GM21381 (cell line): Measurements from ENCODE around the gene NPR1.
"Not testable (repeated sequence)": the region's sequence is repeated elsewhere in the genome, so short reads cannot be mapped to it uniquely, and the experiment has no call there.

Experiments used
- ATAC-seq: cut with Tn5 transposase; IDR thresholded peaks from one replicate; pipeline ENCODE4 v1.9.1; 2021; ENCODE audit warnings: mild to moderate bottlenecking, moderate library complexity; ENCODE audit not compliant: unreplicated experiment

NPR1 gene

DNA sequence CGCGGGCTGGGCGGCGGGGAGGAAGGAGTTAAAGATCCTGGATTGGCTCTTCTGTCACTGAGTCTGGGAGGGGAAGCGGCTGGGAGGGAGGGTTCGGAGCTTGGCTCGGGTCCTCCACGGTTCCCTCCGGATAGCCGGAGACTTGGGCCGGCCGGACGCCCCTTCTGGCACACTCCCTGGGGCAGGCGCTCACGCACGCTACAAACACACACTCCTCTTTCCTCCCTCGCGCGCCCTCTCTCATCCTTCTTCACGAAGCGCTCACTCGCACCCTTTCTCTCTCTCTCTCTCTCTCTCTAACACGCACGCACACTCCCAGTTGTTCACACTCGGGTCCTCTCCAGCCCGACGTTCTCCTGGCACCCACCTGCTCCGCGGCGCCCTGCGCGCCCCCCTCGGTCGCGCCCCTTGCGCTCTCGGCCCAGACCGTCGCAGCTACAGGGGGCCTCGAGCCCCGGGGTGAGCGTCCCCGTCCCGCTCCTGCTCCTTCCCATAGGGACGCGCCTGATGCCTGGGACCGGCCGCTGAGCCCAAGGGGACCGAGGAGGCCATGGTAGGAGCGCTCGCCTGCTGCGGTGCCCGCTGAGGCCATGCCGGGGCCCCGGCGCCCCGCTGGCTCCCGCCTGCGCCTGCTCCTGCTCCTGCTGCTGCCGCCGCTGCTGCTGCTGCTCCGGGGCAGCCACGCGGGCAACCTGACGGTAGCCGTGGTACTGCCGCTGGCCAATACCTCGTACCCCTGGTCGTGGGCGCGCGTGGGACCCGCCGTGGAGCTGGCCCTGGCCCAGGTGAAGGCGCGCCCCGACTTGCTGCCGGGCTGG, at the start of gene NPR1:
TSS of gene NPR1 (plus strand) at position 170 of the 818 bp plus-strand sequence. CDS start at position 591, 421 bp downstream.
- ATAC-seq, result no peak

DNA sequence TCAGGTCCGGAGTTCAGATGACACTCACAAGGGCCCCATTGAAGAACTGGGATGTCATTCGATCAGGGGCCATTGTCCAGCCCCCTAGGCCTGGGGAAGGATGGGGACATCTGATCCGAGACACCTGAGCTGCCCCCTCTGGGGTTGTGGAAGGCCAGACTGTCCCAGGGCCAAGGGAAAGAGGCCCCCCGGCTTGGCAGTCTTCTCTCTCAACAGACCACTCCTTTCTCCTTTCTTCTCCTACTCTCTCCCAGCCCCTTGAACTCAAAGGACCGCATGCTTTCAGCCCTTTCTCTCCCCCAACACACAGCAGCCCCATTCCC, 49.2 kb upstream of the NPR1 start:
- no peak for ATAC-seq

DNA sequence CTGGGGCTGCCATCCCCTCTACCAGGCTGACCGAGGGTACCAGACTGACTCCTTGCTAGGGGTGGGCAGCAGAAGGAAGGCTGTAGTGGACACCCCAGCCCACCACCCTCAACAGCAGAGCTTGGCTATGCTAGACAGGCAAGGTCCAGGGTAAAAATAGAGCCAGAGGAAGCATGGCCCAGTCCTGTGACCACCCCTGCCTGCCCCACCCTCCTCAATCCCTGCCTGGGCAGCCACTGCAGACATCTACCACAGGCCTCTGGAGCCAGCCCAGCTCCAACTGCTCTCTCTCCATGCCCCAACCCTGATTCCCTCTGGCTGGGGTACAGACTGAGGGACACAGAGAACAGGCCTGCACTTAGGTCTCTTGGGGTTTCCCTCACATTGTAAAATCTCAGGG, 48.5 kb upstream of the NPR1 start:
- ATAC-seq, result no peak

DNA sequence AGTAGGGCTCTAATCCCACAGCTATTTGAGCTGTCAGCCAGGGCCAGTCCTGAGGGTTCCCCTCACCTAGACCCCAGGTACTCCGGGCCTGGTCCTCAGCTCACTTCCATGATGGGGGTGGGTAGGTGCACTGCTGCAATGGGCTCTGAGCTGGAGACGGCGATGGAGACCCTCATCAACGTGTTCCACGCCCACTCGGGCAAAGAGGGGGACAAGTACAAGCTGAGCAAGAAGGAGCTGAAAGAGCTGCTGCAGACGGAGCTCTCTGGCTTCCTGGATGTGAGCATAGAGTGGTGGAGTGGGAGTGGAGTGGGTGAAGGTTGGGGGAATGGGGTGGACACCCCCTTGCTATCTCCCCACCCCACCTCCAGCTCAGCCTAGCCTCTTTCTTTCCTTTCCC, 48.1 kb upstream of the NPR1 start:
- no peak for ATAC-seq

DNA sequence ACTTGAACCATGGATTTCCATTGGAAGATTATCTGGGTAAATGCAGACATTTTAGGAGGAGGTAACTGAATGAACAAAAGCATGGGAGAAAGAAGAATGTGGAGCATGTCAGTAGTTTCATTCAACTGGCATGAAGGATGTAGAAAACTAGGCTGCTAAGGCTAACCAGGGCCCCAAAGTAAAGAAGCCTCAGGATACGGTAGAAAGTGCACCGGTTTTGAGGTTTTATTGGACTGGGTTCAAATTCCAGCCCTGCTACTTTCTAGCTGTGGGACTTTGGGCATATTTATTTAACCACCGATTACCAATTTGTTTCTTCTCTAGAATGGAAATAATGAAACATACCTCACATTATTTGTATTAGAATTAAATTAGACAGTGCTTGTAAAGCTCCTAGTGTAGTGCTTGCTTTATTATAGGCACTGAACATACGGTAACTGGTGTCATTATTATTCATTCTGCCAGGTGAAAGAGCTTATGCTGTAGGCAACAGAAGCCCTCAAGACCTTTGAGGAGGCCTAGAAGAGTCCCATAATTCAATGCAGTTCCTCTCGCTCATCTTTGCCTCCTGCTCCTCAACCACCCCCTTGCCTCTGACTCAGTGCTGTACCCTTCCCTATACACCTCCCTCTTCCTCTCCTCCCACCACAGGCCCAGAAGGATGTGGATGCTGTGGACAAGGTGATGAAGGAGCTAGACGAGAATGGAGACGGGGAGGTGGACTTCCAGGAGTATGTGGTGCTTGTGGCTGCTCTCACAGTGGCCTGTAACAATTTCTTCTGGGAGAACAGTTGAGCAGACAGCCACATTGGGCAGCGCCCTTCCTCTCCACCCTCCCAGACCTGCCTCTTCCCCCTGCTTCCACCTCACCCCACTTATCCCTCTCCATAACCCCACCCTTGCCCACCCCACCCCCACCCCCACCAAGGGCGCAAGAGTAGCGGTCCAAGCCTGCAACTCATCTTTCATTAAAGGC, 47.2 kb upstream of the NPR1 start:
- no peak for ATAC-seq

DNA sequence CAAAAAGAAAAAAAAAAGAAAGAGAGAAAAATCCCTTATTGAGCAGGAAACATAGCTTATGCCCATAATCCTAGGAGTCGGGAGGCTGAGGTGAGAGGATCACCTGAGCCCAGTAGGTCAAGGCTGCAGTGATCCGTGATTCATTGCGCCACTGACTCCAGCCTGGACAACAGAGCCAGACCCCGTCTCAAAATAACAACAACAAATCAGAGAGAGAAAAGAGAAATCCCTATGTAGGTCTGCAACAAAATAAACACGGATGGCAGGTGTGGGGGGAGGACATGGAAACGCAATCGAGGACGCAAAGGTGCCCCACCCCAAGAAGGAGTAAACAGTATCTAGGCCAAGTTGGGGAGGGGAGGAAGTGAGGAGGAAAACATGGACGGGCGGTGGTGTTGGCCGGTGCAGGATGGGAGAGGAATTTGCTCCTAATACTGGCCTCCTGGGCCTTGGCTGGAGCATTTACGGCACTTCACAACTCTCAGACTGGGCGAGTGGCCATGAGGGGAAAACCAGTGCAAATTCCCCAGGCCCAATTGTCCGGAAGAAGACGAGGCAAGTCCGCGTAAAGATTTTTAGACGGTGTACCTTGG, 45.2 kb upstream of the NPR1 start:
- no peak for ATAC-seq

DNA sequence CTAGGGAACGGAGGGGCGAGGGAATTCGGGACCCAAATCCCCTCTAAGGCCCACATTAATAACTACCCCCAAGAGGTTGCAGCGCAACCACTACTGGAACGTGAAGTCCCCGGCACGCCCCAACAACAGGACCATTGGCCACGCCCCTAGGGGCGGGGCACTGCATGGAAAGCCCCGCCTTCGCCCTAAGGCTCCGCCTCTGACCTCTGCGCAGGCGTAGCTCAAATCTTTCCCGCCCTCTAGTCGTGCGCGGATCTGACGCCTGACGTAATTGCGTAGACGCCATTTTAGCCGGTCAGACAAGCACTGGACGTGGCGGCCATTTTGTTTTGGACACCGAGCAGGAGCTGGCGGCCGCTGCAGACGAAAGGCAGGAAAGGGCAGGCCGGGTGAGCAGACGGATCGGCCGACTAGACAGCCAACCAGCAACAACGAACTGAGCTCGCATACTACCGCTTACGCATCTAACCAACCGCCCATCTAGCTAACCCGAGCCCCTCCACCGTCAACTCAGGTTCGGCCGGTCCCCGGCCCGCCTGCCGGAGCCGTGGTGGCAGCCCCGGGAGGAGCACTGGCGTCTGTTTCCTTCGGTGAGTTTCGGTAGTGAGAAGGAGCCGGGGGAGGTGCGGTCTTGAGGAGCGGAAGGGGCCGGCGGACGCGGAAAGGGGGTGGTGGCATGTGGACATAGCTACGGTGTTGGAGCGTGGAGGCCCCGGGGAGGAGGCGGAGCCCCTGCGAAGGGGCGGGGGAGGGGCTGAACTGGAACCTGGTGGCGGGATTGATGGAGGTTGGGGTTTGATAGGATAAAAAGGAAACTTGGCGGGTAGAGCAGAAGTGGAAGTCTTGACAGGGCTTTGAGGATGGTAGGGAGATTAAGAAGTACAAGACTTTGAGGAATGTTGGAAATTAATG, 44.5 kb upstream of the NPR1 start, which contains the start of gene CHTOP:
TSS of gene CHTOP (plus strand) at position 313 of the 912 bp plus-strand sequence. CDS start 2,523 bp downstream, outside the sequence.
- ATAC-seq, result peak; percentile 90

DNA sequence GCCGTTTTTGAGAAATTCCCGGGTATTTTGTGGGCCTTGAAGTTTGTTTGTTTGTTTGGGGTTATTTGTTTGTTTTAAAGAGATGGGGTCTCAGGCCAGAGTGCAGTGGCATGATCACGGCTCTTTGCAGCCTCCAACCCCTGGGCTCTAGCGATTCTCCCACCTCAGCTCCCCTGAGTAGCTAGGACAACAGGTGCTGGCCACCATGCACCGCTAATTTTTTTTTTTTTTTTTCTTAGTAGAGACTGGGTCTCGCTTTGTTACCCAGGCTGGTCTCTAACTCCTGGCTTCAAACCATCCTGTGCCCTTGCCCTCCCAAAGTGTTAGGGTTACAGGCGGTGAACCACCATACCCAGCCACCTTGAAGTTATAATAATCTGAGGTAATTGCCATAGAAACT, 42.6 kb upstream of the NPR1 start:
- no peak for ATAC-seq

DNA sequence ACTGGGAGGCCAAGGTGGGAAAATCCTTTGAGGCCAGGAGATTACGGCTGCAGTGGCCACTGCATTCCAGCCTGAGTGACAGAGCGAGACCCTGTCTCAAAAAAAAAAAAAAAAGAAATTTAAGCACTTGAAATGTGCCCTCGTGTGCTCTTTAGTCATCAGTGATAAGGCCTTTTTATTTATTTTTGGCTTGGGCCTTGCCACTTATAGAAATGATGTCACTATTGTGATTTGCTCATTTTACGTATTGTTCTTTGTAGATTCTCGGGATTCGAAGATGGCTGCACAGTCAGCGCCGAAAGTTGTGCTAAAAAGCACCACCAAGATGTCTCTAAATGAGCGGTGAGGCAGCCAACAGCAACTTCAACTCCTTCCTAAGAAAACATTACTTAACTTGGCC, 42.2 kb upstream of the NPR1 start:
- ATAC-seq, result no peak

DNA sequence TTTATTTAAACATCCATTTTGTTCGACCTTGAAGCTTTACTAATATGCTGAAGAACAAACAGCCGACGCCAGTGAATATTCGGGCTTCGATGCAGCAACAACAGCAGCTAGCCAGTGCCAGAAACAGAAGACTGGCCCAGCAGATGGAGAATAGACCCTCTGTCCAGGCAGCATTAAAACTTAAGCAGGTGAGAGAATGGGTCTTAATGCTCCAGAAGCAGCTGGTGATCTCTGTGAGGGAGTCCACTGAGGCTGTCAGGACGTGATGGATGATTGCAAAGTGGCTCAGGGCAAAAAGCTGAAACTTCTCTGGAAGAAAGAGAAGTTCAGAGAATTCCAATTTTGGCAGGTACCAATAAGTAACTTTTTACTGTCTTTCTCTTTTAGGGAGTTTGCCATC, 40.2 kb upstream of the NPR1 start:
- ATAC-seq, result no peak

DNA sequence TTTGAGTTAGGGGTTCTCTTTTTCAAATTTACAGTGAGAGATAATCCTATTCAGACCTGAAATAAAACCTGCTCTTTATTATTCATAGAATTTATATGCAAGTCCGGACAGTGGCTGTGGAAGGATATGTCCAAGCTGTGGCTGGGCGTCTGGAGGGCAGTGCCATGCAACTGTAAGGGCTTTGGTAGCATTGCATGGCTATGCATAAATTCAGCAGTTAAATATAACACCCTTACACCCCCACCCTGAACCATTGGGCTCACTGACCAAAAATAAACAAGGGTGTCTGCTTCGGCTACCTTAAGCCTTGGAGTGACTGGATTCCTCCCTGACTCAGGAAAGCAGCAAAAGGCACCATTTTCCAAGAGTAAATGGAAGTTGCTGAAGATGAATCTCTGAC, 39.2 kb upstream of the NPR1 start:
- ATAC-seq, result no peak

DNA sequence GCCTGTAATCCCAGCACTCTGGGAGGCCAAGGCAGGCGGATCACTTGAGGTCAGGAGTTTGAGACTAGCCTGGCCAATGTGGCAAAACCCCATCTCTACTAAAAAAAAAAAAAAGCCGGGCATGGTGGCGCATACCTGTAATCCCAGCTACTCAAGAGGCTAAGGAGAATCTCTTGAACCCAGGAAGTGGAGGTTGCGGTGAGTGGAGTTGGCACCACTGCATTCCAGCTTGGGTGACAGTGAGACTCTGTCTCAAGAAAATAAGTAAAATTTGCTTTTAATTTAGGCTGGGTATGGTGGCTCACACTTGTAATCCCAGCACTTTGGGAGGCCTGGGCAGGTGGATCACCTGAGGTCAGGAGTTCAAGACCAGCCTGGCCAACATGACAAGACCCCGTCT, 38.3 kb upstream of the NPR1 start:
- not testable (repeated sequence) for ATAC-seq

DNA sequence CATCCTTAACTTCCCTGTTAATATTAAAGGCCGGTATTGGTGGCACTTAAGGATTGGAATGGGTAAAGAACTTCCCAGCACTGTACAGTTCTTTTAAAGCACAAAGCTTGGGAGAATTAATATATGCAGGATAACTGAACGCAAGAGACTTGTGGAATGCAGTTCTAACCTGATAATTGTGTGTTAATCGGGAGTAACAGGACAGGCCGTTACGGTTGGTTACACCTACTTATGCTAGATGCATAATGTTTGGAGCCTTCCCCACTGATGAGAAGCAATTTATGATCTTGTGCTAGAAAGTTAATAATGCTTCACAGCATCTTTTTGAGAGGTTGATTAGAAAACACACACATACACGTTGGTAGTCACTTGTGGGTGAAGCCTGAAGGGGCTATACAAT, 37.6 kb upstream of the NPR1 start:
- ATAC-seq, result no peak

DNA sequence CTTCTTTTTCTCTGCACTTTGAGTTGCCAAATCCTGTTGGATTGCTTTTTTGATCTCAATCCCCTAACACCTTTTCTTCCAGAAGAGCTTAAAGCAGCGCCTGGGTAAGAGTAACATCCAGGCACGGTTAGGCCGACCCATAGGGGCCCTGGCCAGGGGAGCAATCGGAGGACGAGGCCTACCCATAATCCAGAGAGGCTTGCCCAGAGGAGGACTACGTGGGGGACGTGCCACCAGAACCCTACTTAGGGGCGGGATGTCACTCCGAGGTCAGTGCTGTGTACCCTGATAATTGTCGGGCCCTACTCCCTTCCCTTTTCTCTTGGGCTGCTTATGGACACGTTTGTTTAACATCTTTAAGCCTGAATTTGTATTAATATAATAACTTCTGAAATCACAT, 36.3 kb upstream of the NPR1 start:
- no peak for ATAC-seq

DNA sequence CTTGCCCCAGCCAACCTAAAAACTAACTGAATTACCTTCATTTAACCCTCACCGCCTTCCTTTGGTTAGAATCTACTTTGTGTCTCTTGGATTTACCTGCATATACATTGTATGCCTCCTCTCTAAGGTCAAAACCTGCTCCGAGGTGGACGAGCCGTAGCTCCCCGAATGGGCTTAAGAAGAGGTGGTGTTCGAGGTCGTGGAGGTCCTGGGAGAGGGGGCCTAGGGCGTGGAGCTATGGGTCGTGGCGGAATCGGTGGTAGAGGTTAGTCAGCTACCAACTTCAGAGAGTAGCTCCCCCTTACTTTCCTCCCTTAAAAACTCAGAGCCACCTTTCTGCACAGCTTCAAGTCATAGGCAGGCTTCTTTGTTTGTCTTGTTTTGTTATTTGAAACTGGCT, 35.4 kb upstream of the NPR1 start:
- no peak for ATAC-seq

DNA sequence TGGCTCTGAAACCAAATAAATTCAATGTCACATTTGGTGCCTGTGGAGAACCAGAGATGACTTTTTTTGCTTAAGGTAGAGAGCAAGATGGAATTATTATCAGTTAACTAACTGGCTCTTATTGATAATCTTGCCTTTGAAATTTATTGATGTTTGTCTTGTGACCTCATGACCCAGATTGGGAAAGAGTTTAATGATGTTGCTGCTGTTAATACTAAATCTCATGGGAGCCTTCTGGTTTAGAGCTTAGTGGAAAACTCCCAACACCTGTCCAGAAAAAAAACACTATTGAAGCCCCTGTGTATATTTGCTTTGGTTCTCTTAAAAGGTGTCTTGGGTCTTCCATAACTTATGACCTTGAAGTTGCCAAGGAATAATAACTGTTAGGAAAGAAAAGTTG, 34.7 kb upstream of the NPR1 start:
- no peak for ATAC-seq

DNA sequence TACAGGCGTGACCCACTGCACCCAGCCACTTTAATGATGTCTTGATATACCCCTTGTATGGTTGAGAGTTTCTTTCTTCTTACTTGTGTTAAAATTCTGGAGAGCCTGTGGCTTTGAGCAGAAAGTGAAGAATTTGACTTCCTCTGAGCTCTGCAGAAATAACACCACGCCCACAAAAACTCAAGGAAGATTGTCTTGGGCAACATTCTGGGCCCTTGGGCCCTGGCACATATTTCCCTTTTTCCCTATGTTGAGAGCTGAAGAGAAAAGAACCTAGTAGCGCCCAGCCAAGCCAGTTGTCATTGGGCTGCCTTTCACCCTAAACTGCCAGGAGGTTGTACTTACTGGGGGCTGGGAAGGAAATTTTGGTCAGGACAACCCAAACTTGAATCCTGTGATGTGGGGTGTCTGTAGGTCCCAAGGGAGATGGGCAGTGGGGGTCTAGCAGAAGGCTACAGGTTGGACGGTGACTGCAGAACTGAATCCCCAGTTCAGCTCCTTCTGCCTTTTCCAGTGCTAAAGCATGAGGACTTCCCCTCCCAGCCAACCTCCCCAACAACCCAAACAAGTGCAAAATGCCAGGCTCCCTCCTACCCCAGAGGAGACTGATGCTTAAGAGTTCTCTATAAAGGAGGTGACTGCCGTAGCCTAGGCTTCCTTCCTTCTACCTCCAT, 31.7 kb upstream of the NPR1 start:
- no peak for ATAC-seq

DNA sequence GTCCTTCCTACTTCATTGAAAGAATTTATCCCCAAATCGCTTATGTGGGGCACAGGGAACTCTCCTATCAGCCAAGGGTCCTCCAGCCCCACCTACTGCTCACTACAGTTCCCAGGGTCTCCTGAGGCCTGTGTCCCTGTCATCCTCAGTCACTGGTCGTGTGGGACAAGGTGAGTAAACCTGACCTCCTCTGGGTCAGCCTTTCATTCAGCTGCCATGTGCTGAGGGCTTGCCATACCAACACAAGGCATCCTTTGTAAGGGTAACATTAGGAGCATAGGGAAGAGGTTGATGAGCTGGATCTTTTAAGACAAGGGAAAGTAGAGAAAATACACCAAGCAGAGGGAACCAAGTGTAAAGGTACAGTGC, 31.2 kb upstream of the NPR1 start:
- no peak for ATAC-seq

DNA sequence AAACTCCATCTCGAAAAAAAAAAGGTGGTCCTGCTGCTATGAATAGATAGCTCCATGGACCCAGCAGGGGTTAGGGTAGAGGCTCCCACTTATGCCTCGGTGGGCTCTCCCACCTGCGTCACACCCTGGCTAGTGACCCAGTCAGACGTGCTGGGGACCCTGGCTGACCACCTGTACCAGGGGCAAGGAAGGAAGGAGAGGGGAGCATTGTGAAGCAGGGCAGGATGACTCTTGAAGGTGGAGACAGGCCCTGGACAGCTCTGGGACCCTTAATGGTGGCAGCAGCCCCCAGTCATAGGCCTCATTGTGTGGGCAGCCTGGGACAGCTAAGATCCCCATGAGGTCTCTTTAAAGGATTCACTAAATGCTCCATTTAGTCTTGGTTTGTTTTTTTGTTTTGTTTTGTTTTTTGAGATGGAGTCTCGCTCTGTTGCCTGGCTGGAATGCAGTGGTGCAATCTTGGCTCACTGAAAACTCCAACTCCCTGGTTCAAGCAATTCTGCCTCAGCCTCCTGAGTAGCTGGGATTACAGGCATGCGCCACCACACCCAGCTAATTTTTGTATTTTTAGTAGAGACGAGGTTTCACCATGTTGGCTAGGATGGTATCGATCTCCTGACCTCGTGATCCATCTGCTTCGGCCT, 30.4 kb upstream of the NPR1 start:
- ATAC-seq, result no peak
